ENCODE results near the gene NFIX.

Gene NFIX

GRCh38 chr19:12987781-12988180 is 7.5 kb upstream of the NFIX start:
- H3K4me3 ChIP-seq (replicated peaks; ENCODE audit: low read depth, low read length), result no peak overlapping the region
- no peak for TF ChIP-seq CTCF (IDR thresholded peaks at IDR 0.05; ENCODE audit: insufficient read depth, low read length, poor library complexity, severe bottlenecking)
- no peak for DNase-seq (ENCODE audit: extremely low read depth, insufficient read length)
- no peaks in the 10 kb centered on the region for H3K27me3 ChIP-seq (replicated peaks; ENCODE audit: control insufficient read depth, insufficient read depth, low read length)
- no peaks in the 10 kb centered on the region for H3K36me3 ChIP-seq (ENCODE audit: control insufficient read depth, insufficient read depth, low read length)

GRCh38 chr19:12990431-12990830 is 4.8 kb upstream of the NFIX start:
- H3K4me3 ChIP-seq (replicated peaks; ENCODE audit: low read depth, low read length), result no peak overlapping the region
- no peaks in the 10 kb centered on the region; the same call in none of the 2 replicates for H3K27me3 ChIP-seq (replicated peaks; ENCODE audit: control insufficient read depth, insufficient read depth, low read length)
- DNase-seq (ENCODE audit: extremely low read depth, insufficient read length), result no peak
- H3K36me3 ChIP-seq (ENCODE audit: control insufficient read depth, insufficient read depth, low read length), result no peaks in the 10 kb centered on the region
- TF ChIP-seq CTCF (IDR thresholded peaks at IDR 0.05; ENCODE audit: insufficient read depth, low read length, poor library complexity, severe bottlenecking), result no peak

- Histone ChIP-seq H3K36me3 (ENCODE audit: control insufficient read depth, insufficient read depth, low read length) (no peaks in the 10 kb centered on the region), H3K4me3 (replicated peaks; ENCODE audit: low read depth, low read length) (no peak overlapping the region), H3K27me3 (replicated peaks; ENCODE audit: control insufficient read depth, insufficient read depth, low read length) (no peaks in the 10 kb centered on the region; the same call in none of the 2 replicates)
- no peak for DNase-seq (ENCODE audit: extremely low read depth, insufficient read length)
- TF ChIP-seq CTCF (IDR thresholded peaks at IDR 0.05; ENCODE audit: insufficient read depth, low read length, poor library complexity, severe bottlenecking), result no peak
Measured at GRCh38 chr19:12990853-12991252, 4.4 kb upstream of the NFIX start.

DNA sequence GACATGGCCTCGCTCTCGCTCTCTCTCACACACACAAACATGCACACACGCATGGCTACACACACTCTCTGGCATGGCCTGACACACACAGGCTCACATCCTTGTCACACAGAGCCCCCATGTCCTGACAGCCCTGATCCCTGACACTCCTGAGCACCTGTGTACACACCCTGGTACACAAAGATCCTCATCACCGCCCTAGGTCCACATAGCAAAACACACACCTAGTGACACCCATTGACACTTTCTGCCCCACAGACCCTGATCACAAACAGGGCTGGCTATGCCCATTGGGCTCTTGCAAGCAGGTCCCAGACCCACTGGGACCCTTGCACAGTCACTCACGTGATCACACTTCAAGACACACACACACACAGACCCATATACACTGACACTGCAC is 4.0 kb upstream of the NFIX start:
- H3K36me3 ChIP-seq (ENCODE audit: control insufficient read depth, insufficient read depth, low read length), result no peaks in the 10 kb centered on the region
- no peak for DNase-seq (ENCODE audit: extremely low read depth, insufficient read length)
- TF ChIP-seq CTCF (IDR thresholded peaks at IDR 0.05; ENCODE audit: insufficient read depth, low read length, poor library complexity, severe bottlenecking), result no peak
- H3K4me3 ChIP-seq (replicated peaks; ENCODE audit: low read depth, low read length), result no peak overlapping the region
- no peaks in the 10 kb centered on the region; the same call in none of the 2 replicates for H3K27me3 ChIP-seq (replicated peaks; ENCODE audit: control insufficient read depth, insufficient read depth, low read length)

DNA sequence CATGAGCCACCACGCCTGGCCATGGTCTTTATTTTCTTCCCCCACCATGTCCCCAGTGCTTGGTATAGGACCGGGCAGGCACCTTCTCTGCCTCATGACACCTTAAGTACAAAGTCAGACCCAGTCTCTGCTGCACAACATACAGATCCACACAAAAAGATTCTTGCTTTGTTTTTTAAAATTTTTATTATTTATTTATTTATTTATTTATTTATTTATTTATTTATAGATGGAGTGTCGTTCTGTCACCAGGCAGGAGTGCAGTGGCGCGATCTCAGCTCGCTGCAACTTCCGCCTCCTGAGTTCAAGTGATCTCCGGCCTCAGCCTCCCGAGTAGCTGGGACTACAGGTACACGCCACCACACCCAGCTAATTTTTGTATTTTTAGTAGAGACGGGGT is 2.5 kb upstream of the NFIX start:
- TF ChIP-seq CTCF (IDR thresholded peaks at IDR 0.05; ENCODE audit: insufficient read depth, low read length, poor library complexity, severe bottlenecking), result no peak
- no peaks in the 10 kb centered on the region for H3K36me3 ChIP-seq (ENCODE audit: control insufficient read depth, insufficient read depth, low read length)
- H3K4me3 ChIP-seq (replicated peaks; ENCODE audit: low read depth, low read length), result no peak overlapping the region
- no peak for DNase-seq (ENCODE audit: extremely low read depth, insufficient read length)
- no peaks in the 10 kb centered on the region; the same call in none of the 2 replicates for H3K27me3 ChIP-seq (replicated peaks; ENCODE audit: control insufficient read depth, insufficient read depth, low read length)

- Histone ChIP-seq H3K27me3 (replicated peaks; ENCODE audit: control insufficient read depth, insufficient read depth, low read length) (no peaks in the 10 kb centered on the region; the same call in none of the 2 replicates), H3K36me3 (ENCODE audit: control insufficient read depth, insufficient read depth, low read length) (no peaks in the 10 kb centered on the region), H3K4me3 (replicated peaks; ENCODE audit: low read depth, low read length) (no peak overlapping the region)
- DNase-seq (ENCODE audit: extremely low read depth, insufficient read length), result no peak
- TF ChIP-seq CTCF (IDR thresholded peaks at IDR 0.05; ENCODE audit: insufficient read depth, low read length, poor library complexity, severe bottlenecking), result no peak
Measured at GRCh38 chr19:12993562-12993961, 1.7 kb upstream of the NFIX start.

Measured in GM06990 (cell line).